ENCODE data around the gene TJP1.

The TJP1 gene

GRCh38 chr15:29778382-29778781 is 43.9 kb downstream of the TJP1 start:
- TF ChIP-seq CTCF (IDR thresholded peaks at IDR 0.05; ENCODE audit: low read length, missing control alignments), result no peak
- no peak for DNase-seq (ENCODE audit: low read depth)
- H3K4me3 ChIP-seq (replicated peaks; ENCODE audit: low read depth, low read length), result no peak overlapping the region

- H3K4me3 ChIP-seq (replicated peaks; ENCODE audit: low read depth, low read length), result no peak overlapping the region
- no peak for DNase-seq (ENCODE audit: low read depth)
- TF ChIP-seq CTCF (IDR thresholded peaks at IDR 0.05; ENCODE audit: low read length, missing control alignments), result no peak
Measured at GRCh38 chr15:29776859-29777258, 45.4 kb downstream of the TJP1 start.

GRCh38 chr15:29774900-29775299 is 47.4 kb downstream of the TJP1 start:
- no peak overlapping the region for H3K4me3 ChIP-seq (replicated peaks; ENCODE audit: low read depth, low read length)
- TF ChIP-seq CTCF (IDR thresholded peaks at IDR 0.05; ENCODE audit: low read length, missing control alignments), result no peak
- DNase-seq (ENCODE audit: low read depth), result peak; percentile 73

GRCh38 chr15:29773816-29774215 is 48.5 kb downstream of the TJP1 start:
- DNase-seq (ENCODE audit: low read depth), result no peak
- no peak for TF ChIP-seq CTCF (IDR thresholded peaks at IDR 0.05; ENCODE audit: low read length, missing control alignments)
- no peak overlapping the region for H3K4me3 ChIP-seq (replicated peaks; ENCODE audit: low read depth, low read length)

GRCh38 chr15:29773000-29773399 is 49.3 kb downstream of the TJP1 start:
- DNase-seq (ENCODE audit: low read depth), result no peak
- no peak for TF ChIP-seq CTCF (IDR thresholded peaks at IDR 0.05; ENCODE audit: low read length, missing control alignments)

GRCh38 chr15:29770796-29771195 is 51.5 kb downstream of the TJP1 start:
- TF ChIP-seq CTCF (IDR thresholded peaks at IDR 0.05; ENCODE audit: low read length, missing control alignments), result no peak
- no peak for DNase-seq (ENCODE audit: low read depth)
- no peak overlapping the region for H3K4me3 ChIP-seq (replicated peaks; ENCODE audit: low read depth, low read length)

More at GRCh38 chr15:29773000-29773399, 49.3 kb downstream of the TJP1 start:
- no peak overlapping the region for H3K4me3 ChIP-seq (replicated peaks; ENCODE audit: low read depth, low read length)

- no peak for TF ChIP-seq CTCF (IDR thresholded peaks at IDR 0.05; ENCODE audit: low read length, missing control alignments)
- DNase-seq (ENCODE audit: low read depth), result no peak
Measured at GRCh38 chr15:29765898-29766527, 56.3 kb downstream of the TJP1 start.

More at GRCh38 chr15:29765898-29766527, 56.3 kb downstream of the TJP1 start:
- no peak overlapping the region for H3K4me3 ChIP-seq (replicated peaks; ENCODE audit: low read depth, low read length)

Data from fibroblast of pulmonary artery (primary cell).